ENCODE data around the gene OPHN1. TPM values are rescaled to one million over a fixed set of nuclear protein-coding genes. Genes with fewer than 3 reads are reported as not detected.

The OPHN1 gene
- not detected in 2 replicates for total RNA-seq (2014; rRNA removed; shearing (Covaris generic); ENCODE audit: low replicate concordance)

- Histone ChIP-seq H3K79me2 (ENCODE audit: low read length) (no peaks in the 10 kb centered on the region), H3K36me3 (ENCODE audit: insufficient read depth, low read length) (no peaks in the 10 kb centered on the region), H3K27me3 (ENCODE audit: low read length) (no peaks in the 10 kb centered on the region), H3K4me2 (ENCODE audit: low read depth, low read length, poor library complexity, severe bottlenecking) (no peak within 1 kb of the TSS), H3K4me1 (ENCODE audit: low read length) (no peaks in the 10 kb centered on the region), H2AFZ (ENCODE audit: low read length) (no peak within 1 kb of the TSS), H4K20me1 (ENCODE audit: insufficient read depth, low read depth, low read length) (no peaks in the 10 kb centered on the region), H3K9me3 (ENCODE audit: low read length) (no peaks in the 10 kb centered on the region), H3K4me3 (ENCODE audit: low read length) (no peak within 1 kb of the TSS), H3K27ac (ENCODE audit: low read length) (no peak within 1 kb of the TSS), H3K9ac (ENCODE audit: low read length) (no peak within 1 kb of the TSS), H3K9me2 (replicated peaks; ENCODE audit: insufficient read depth, low read length) (no peaks in the 10 kb centered on the region)
- DNase-seq: no peak
Observed at GRCh38 chrX:68433155-68433980, at the start of gene OPHN1. Gene OPHN1 (minus strand): TSS chrX:68433495. CDS start chrX:68433020, 475 bp downstream.

- Histone ChIP-seq H3K79me2 (ENCODE audit: low read length) (no peaks in the 10 kb centered on the region), H4K20me1 (ENCODE audit: insufficient read depth, low read depth, low read length) (no peaks in the 10 kb centered on the region), H3K4me2 (ENCODE audit: low read depth, low read length, poor library complexity, severe bottlenecking) (no peak overlapping the region), H3K9me3 (ENCODE audit: low read length) (no peaks in the 10 kb centered on the region), H3K4me1 (ENCODE audit: low read length) (no peaks in the 10 kb centered on the region), H3K9ac (ENCODE audit: low read length) (no peak overlapping the region), H3K4me3 (ENCODE audit: low read length) (no peak overlapping the region), H2AFZ (ENCODE audit: low read length) (no peak overlapping the region), H3K27me3 (ENCODE audit: low read length) (no peaks in the 10 kb centered on the region), H3K27ac (ENCODE audit: low read length) (no peak overlapping the region), H3K9me2 (replicated peaks; ENCODE audit: insufficient read depth, low read length) (no peaks in the 10 kb centered on the region), H3K36me3 (ENCODE audit: insufficient read depth, low read length) (no peaks in the 10 kb centered on the region)
- no peak for DNase-seq
Observed at GRCh38 chrX:68480969-68481368, 47.7 kb upstream of the OPHN1 start.

GRCh38 chrX:68464796-68465195, 31.5 kb upstream of the OPHN1 start:
- Histone ChIP-seq H3K36me3 (ENCODE audit: insufficient read depth, low read length) (no peaks in the 10 kb centered on the region), H3K9me2 (replicated peaks; ENCODE audit: insufficient read depth, low read length) (no peaks in the 10 kb centered on the region), H4K20me1 (ENCODE audit: insufficient read depth, low read depth, low read length) (no peaks in the 10 kb centered on the region), H3K4me2 (ENCODE audit: low read depth, low read length, poor library complexity, severe bottlenecking) (no peak overlapping the region), H3K4me1 (ENCODE audit: low read length) (no peaks in the 10 kb centered on the region), H3K9ac (ENCODE audit: low read length) (no peak overlapping the region), H3K27ac (ENCODE audit: low read length) (no peak overlapping the region), H3K27me3 (ENCODE audit: low read length) (no peaks in the 10 kb centered on the region), H3K79me2 (ENCODE audit: low read length) (no peaks in the 10 kb centered on the region), H3K4me3 (ENCODE audit: low read length) (no peak overlapping the region), H3K9me3 (ENCODE audit: low read length) (no peaks in the 10 kb centered on the region), H2AFZ (ENCODE audit: low read length) (no peak overlapping the region)
- no peak for DNase-seq

GRCh38 chrX:68463880-68464279, 30.6 kb upstream of the OPHN1 start:
- no peaks in the 10 kb centered on the region for H3K4me1 ChIP-seq (ENCODE audit: low read length)
- no peaks in the 10 kb centered on the region for H3K79me2 ChIP-seq (ENCODE audit: low read length)
- no peaks in the 10 kb centered on the region for H4K20me1 ChIP-seq (ENCODE audit: insufficient read depth, low read depth, low read length)
- no peaks in the 10 kb centered on the region for H3K9me3 ChIP-seq (ENCODE audit: low read length)
- no peaks in the 10 kb centered on the region for H3K9me2 ChIP-seq (replicated peaks; ENCODE audit: insufficient read depth, low read length)
- H3K27ac ChIP-seq (ENCODE audit: low read length): no peak overlapping the region
- no peaks in the 10 kb centered on the region for H3K36me3 ChIP-seq (ENCODE audit: insufficient read depth, low read length)
- H2AFZ ChIP-seq (ENCODE audit: low read length): no peak overlapping the region
- H3K4me2 ChIP-seq (ENCODE audit: low read depth, low read length, poor library complexity, severe bottlenecking): no peak overlapping the region
- H3K27me3 ChIP-seq (ENCODE audit: low read length): no peaks in the 10 kb centered on the region
- DNase-seq: no peak
- H3K9ac ChIP-seq (ENCODE audit: low read length): no peak overlapping the region
- H3K4me3 ChIP-seq (ENCODE audit: low read length): no peak overlapping the region

- DNase-seq: peak; percentile 71
- Histone ChIP-seq H3K9ac (ENCODE audit: low read length) (no peak overlapping the region), H3K79me2 (ENCODE audit: low read length) (no peaks in the 10 kb centered on the region), H3K4me1 (ENCODE audit: low read length) (no peaks in the 10 kb centered on the region), H3K27me3 (ENCODE audit: low read length) (no peaks in the 10 kb centered on the region), H4K20me1 (ENCODE audit: insufficient read depth, low read depth, low read length) (no peaks in the 10 kb centered on the region), H3K9me3 (ENCODE audit: low read length) (no peaks in the 10 kb centered on the region), H3K36me3 (ENCODE audit: insufficient read depth, low read length) (no peaks in the 10 kb centered on the region), H3K4me2 (ENCODE audit: low read depth, low read length, poor library complexity, severe bottlenecking) (no peak overlapping the region), H3K9me2 (replicated peaks; ENCODE audit: insufficient read depth, low read length) (no peaks in the 10 kb centered on the region), H2AFZ (ENCODE audit: low read length) (no peak overlapping the region), H3K27ac (ENCODE audit: low read length) (no peak overlapping the region), H3K4me3 (ENCODE audit: low read length) (no peak overlapping the region)
Observed at GRCh38 chrX:68462653-68463052, 29.4 kb upstream of the OPHN1 start.

GRCh38 chrX:68462197-68462596, 28.9 kb upstream of the OPHN1 start:
- Histone ChIP-seq H3K9me2 (replicated peaks; ENCODE audit: insufficient read depth, low read length) (no peaks in the 10 kb centered on the region), H3K4me1 (ENCODE audit: low read length) (no peaks in the 10 kb centered on the region), H3K4me2 (ENCODE audit: low read depth, low read length, poor library complexity, severe bottlenecking) (no peak overlapping the region), H3K27ac (ENCODE audit: low read length) (no peak overlapping the region), H3K9me3 (ENCODE audit: low read length) (no peaks in the 10 kb centered on the region), H4K20me1 (ENCODE audit: insufficient read depth, low read depth, low read length) (no peaks in the 10 kb centered on the region), H3K27me3 (ENCODE audit: low read length) (no peaks in the 10 kb centered on the region), H3K4me3 (ENCODE audit: low read length) (no peak overlapping the region), H3K79me2 (ENCODE audit: low read length) (no peaks in the 10 kb centered on the region), H3K9ac (ENCODE audit: low read length) (no peak overlapping the region), H3K36me3 (ENCODE audit: insufficient read depth, low read length) (no peaks in the 10 kb centered on the region), H2AFZ (ENCODE audit: low read length) (no peak overlapping the region)
- no peak for DNase-seq

GRCh38 chrX:68461576-68461975, 28.3 kb upstream of the OPHN1 start:
- no peaks in the 10 kb centered on the region for H3K9me2 ChIP-seq (replicated peaks; ENCODE audit: insufficient read depth, low read length)
- H3K4me3 ChIP-seq (ENCODE audit: low read length): no peak overlapping the region
- H3K9me3 ChIP-seq (ENCODE audit: low read length): no peaks in the 10 kb centered on the region
- H3K9ac ChIP-seq (ENCODE audit: low read length): no peak overlapping the region
- no peaks in the 10 kb centered on the region for H3K4me1 ChIP-seq (ENCODE audit: low read length)
- H2AFZ ChIP-seq (ENCODE audit: low read length): no peak overlapping the region
- DNase-seq: no peak
- H3K36me3 ChIP-seq (ENCODE audit: insufficient read depth, low read length): no peaks in the 10 kb centered on the region
- no peak overlapping the region for H3K27ac ChIP-seq (ENCODE audit: low read length)
- H3K79me2 ChIP-seq (ENCODE audit: low read length): no peaks in the 10 kb centered on the region
- H4K20me1 ChIP-seq (ENCODE audit: insufficient read depth, low read depth, low read length): no peaks in the 10 kb centered on the region
- H3K4me2 ChIP-seq (ENCODE audit: low read depth, low read length, poor library complexity, severe bottlenecking): no peak overlapping the region
- H3K27me3 ChIP-seq (ENCODE audit: low read length): no peaks in the 10 kb centered on the region

- no peak for DNase-seq
- no peak overlapping the region for H2AFZ ChIP-seq (ENCODE audit: low read length)
- H3K27ac ChIP-seq (ENCODE audit: low read length): no peak overlapping the region
- H3K9me3 ChIP-seq (ENCODE audit: low read length): no peaks in the 10 kb centered on the region
- no peaks in the 10 kb centered on the region for H3K27me3 ChIP-seq (ENCODE audit: low read length)
- no peaks in the 10 kb centered on the region for H4K20me1 ChIP-seq (ENCODE audit: insufficient read depth, low read depth, low read length)
- H3K4me1 ChIP-seq (ENCODE audit: low read length): no peaks in the 10 kb centered on the region
- no peak overlapping the region for H3K9ac ChIP-seq (ENCODE audit: low read length)
- no peaks in the 10 kb centered on the region for H3K36me3 ChIP-seq (ENCODE audit: insufficient read depth, low read length)
- no peak overlapping the region for H3K4me2 ChIP-seq (ENCODE audit: low read depth, low read length, poor library complexity, severe bottlenecking)
- no peaks in the 10 kb centered on the region for H3K9me2 ChIP-seq (replicated peaks; ENCODE audit: insufficient read depth, low read length)
- no peaks in the 10 kb centered on the region for H3K79me2 ChIP-seq (ENCODE audit: low read length)
- H3K4me3 ChIP-seq (ENCODE audit: low read length): no peak overlapping the region
Observed at GRCh38 chrX:68461093-68461492, 27.8 kb upstream of the OPHN1 start.

Measured in Karpas-422 (cell line).